Tongue (tissue), 2 donors: ENCODE measurements around the gene TMEM117. TPM values are rescaled to one million over a fixed set of nuclear protein-coding genes. Genes with fewer than 3 reads are reported as not detected.

Experiments used
- DNase-seq: peaks from one replicate; pipeline ENCODE4 v3.0.0-alpha.2; 2015
- total RNA-seq: library from RNA; depleted of rRNA; stranded (reverse); fragments of >200 nt; gene quantifications from one replicate; pipeline ENCODE4 v1.2.3, GENCODE V29; 2014

Gene TMEM117
- total RNA-seq, 1 donor from 2014 or later = 19.6 TPM

DNA sequence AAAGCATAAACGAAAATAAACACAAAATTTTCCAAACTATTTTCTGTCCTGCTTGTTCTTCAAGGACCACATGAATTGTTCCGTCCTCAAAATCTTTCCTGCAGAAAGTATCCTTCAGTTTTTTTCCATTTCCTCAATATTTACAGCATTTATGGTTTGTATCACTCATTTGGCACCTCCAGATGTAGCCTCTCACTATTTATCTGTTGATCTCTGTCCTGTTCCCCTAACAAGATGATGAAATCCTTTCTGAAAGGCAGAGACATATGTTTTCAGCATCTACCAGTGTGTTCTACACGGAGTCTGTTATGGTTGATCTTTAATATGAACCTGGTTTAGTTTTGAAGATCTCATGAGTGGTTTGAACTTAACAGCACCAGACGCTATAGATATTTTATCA lies 550.1 kb downstream of the TMEM117 start:
- no peak for DNase-seq

DNA sequence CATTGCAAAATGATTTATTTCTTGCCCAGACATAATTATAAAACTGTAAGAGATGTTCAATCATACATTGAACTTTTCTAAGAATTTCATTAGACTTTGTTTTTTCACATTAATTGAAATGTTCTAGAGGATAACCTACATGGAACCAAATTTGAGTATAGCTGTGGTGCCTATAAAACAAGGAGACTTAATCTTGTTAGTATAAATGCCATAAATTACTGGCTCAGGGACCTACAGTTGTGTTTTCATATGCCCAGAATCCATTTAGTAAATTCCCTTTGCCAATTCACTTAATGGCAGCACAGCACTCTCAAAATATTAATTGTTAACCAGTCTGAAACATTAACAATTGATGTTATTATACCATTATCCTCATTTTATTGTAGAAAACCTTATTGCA lies 551.7 kb downstream of the TMEM117 start:
- DNase-seq = no peak

GRCh38 chr12:44389038-44389437 lies 553.2 kb downstream of the TMEM117 start:
- DNase-seq = no peak

- DNase-seq = no peak
Observed at GRCh38 chr12:44389896-44390295, 554.0 kb downstream of the TMEM117 start.

DNA sequence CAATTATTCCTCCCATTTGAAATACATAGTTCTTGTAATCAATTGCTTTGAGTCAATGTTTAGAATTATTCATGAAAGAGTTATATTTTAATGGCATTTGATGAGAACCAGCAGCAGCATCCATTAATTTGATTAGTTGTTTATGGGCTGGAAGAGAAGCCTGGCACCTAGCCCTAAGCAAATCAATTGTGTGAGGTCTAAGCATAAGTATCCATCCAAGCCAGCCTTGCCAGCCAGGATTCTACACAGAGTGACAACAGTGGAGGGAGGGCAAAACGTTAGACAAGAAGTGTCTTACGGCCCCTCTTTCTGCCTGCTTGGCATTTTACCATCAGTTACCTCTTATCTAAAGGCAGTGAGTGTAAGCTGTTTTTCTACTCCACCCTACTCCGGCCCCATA lies 561.8 kb downstream of the TMEM117 start:
- DNase-seq = no peak

DNA sequence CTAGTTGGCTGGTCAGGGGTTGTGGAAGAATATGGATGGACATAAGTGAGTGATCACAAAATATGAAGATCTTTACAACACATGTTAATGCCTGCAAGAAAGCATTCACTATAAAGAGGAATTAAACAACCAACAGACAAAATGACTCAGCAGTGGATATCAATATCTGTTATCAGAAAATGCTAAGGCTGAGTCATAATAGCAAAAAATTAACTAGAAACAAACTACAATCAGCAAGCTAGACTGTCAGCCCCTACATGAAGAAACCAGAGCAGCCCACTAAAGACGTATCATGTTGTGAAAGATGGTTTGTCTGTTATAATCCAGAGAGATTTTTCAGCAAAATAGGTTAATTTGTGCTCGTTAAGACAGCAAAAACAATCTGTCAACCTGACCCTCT lies 567.3 kb downstream of the TMEM117 start:
- DNase-seq = no peak

GRCh38 chr12:44405297-44405696 lies 569.4 kb downstream of the TMEM117 start:
- no peak for DNase-seq

GRCh38 chr12:44422559-44422958 lies 586.7 kb downstream of the TMEM117 start:
- DNase-seq = no peak

DNA sequence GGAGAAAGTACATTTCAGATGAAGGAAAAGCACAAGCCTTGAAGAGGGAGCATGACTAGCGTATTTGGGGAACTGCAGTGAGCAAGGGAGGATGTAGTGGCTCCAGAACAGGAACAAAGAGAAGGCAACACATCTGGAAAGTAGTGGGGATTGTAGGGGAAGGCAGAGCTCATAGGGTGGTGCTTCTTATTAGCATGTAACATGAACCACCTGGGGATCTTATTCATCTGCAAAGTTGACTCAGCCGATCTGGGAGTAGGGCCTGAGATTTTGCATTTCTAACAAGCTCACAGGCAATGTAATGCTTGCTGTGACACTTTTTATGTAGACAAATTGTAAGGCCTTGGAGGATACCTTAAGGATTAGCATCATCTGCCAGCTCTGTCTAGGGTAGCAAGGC lies 592.9 kb downstream of the TMEM117 start:
- no peak for DNase-seq

DNA sequence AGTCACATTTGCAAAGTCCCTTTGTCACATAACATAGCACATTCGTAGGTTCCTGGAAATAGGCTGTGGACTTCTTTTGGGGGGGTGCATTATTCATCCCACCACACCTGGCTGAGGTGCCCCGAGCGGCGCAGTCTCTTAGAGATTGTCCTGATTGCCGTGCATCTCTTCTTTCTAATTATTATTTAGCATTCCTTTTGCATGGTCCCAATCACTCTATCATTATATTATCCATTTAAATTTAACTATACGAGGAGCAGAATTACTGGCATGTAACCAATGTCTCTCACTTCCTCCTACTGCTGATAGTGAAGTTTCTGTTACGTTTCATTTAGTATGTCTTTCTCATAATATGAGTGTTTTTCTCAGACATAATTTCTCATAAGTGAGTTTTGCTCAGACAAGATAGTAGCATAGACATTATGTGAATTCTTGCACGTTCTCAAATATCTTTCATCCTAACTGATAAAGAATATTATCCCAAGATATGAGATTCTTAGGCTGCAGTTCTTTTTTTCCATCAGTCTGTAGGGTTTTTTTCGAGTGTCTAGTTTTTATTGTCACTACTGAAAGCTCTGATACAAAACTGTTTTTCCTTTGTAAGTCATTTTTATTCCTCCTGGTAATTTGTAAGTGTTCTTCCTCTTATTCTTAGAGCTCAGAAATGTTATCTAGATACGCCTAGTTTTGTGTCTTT lies 595.9 kb downstream of the TMEM117 start:
- no peak for DNase-seq

GRCh38 chr12:44433659-44434058 lies 597.8 kb downstream of the TMEM117 start:
- DNase-seq = peak; percentile 57

DNA sequence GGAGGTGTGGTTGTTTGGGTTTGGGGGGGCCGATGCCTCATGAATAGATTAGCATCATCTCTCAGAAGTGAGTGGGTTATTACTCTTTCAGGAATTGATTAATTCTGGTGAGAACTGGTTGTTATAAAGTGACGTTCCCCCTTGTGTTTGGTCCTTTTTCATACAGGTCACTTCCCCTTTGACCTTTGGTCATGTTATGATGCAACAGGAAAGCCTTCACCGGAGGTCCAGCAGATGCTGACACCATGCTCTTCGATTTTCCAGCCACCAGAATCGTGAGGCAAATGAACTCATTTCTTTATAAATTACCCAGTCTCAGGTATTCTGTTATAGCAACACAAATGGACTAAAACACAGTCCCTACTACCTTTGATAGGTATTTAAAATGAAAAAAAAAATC lies 600.9 kb downstream of the TMEM117 start:
- DNase-seq = no peak

Other genes with a start within 250 kb of the TMEM117 start
- 25.8 TPM for gene PUS7L, start 77.3 kb upstream of the TMEM117 start, total RNA-seq
- 19.7 TPM for gene IRAK4, start 77.1 kb upstream of the TMEM117 start, total RNA-seq
- gene TWF1, start 29.8 kb upstream of the TMEM117 start, total RNA-seq = 51.0 TPM